Measurements from ENCODE around the gene GLI3. TPM values are rescaled to one million over a fixed set of nuclear protein-coding genes. Genes with fewer than 3 reads are reported as not detected.

GLI3 gene
- total RNA-seq, 1 donor: 4.3 TPM

- H3K4me3 ChIP-seq (ENCODE audit: low read depth, low read length): no peak overlapping the region
- peak; percentile 83 for DNase-seq (ENCODE audit: low read depth)
- no peak for TF ChIP-seq CTCF (IDR thresholded peaks at IDR 0.05; ENCODE audit: insufficient read depth, low read depth, low read length)
Observed at GRCh38 chr7:41918597-41918996, 318.4 kb downstream of the GLI3 start.

- TF ChIP-seq CTCF (IDR thresholded peaks at IDR 0.05; ENCODE audit: insufficient read depth, low read depth, low read length): no peak
- peak; percentile 99 for DNase-seq (ENCODE audit: low read depth)
- no peak overlapping the region for H3K4me3 ChIP-seq (ENCODE audit: low read depth, low read length)
Observed at GRCh38 chr7:41916450-41916927, 320.5 kb downstream of the GLI3 start.

- no peak for TF ChIP-seq CTCF (IDR thresholded peaks at IDR 0.05; ENCODE audit: insufficient read depth, low read depth, low read length)
- H3K4me3 ChIP-seq (ENCODE audit: low read depth, low read length): no peak overlapping the region
- DNase-seq (ENCODE audit: low read depth): no peak
Observed at GRCh38 chr7:41915871-41916270, 321.1 kb downstream of the GLI3 start.

- DNase-seq (ENCODE audit: low read depth): no peak
- TF ChIP-seq CTCF (IDR thresholded peaks at IDR 0.05; ENCODE audit: insufficient read depth, low read depth, low read length): no peak
- H3K4me3 ChIP-seq (ENCODE audit: low read depth, low read length): no peak overlapping the region
Observed at GRCh38 chr7:41912851-41913567, 324.0 kb downstream of the GLI3 start.

- H3K4me3 ChIP-seq (ENCODE audit: low read depth, low read length): no peak overlapping the region
- DNase-seq (ENCODE audit: low read depth): no peak
- no peak for TF ChIP-seq CTCF (IDR thresholded peaks at IDR 0.05; ENCODE audit: insufficient read depth, low read depth, low read length)
Observed at GRCh38 chr7:41912426-41912825, 324.6 kb downstream of the GLI3 start.

- no peak for DNase-seq (ENCODE audit: low read depth)
- TF ChIP-seq CTCF (IDR thresholded peaks at IDR 0.05; ENCODE audit: insufficient read depth, low read depth, low read length): no peak
- no peak overlapping the region for H3K4me3 ChIP-seq (ENCODE audit: low read depth, low read length)
Observed at GRCh38 chr7:41911792-41912191, 325.2 kb downstream of the GLI3 start.

Small RNA genes lying within 50 kb of the gene (small RNA-seq; reads per million reads assigned to genes)
- not detected for gene HMGN2P30

Data from fibroblast of villous mesenchyme (primary cell).